Measurements from ENCODE around the gene B3GNT4. TPM values are rescaled to one million over a fixed set of nuclear protein-coding genes. Genes with fewer than 3 reads are reported as not detected.

The B3GNT4 gene
- total and polyA plus RNA-seq, 12 donors = 0.29 to 0.70 TPM; not detected in 10

Other genes starting within 250 kb of the B3GNT4 start
- gene BCL7A, start 181.8 kb upstream of the B3GNT4 start, total RNA-seq = 10 to 100 TPM; 13.2 to 25.7 (median 16.2) TPM
- gene BCL7A, start 181.8 kb upstream of the B3GNT4 start, polyA plus RNA-seq = 1 to 10 TPM; 3.4 to 4.9 TPM
- 10 to 100 TPM; 17.3 to 37.9 (median 20.9) TPM for gene MLXIP, start 125.0 kb upstream of the B3GNT4 start, total RNA-seq
- 10 to 100 TPM; 11.5 to 26.6 TPM for gene MLXIP, start 125.0 kb upstream of the B3GNT4 start, polyA plus RNA-seq
- not detected for gene IL31, start 29.5 kb upstream of the B3GNT4 start, total RNA-seq
- gene IL31, start 29.5 kb upstream of the B3GNT4 start, polyA plus RNA-seq = not detected
- gene LRRC43, start 20.6 kb upstream of the B3GNT4 start, total RNA-seq = 1 to 10 TPM in 3 of 10 donors, under 1 TPM in 5, not detected in 2; 0.23 to 1.6 (median 0.74) TPM
- under 1 TPM; 0.07 to 0.73 TPM for gene LRRC43, start 20.6 kb upstream of the B3GNT4 start, polyA plus RNA-seq
- 10 to 100 TPM; 25.7 to 35.2 (median 32.8) TPM for gene DIABLO, start 22.3 kb downstream of the B3GNT4 start, total RNA-seq
- gene DIABLO, start 22.3 kb downstream of the B3GNT4 start, polyA plus RNA-seq = 10 to 100 TPM; 18.1 to 68.6 TPM
- 10 to 100 TPM in 9 of 10 donors, 1 to 10 TPM in 1; 9.5 to 17.3 (median 13.0) TPM for gene VPS33A, start 62.8 kb downstream of the B3GNT4 start, total RNA-seq
- 1 to 10 TPM; 4.5 to 7.3 TPM for gene VPS33A, start 62.8 kb downstream of the B3GNT4 start, polyA plus RNA-seq
- 100 to 1,000 TPM in 5 of 10 donors, 10 to 100 TPM in 5; 87.4 to 135 (median 100) TPM for gene CLIP1, start 219.0 kb downstream of the B3GNT4 start, total RNA-seq
- gene CLIP1, start 219.0 kb downstream of the B3GNT4 start, polyA plus RNA-seq = 10 to 100 TPM; 36.3 to 39.1 TPM

Data from heart right ventricle (tissue), 12 donors.